GM18861 (cell line): Measurements from ENCODE around the gene CHST13.

ENCODE experiments used
- ATAC-seq: cut with Tn5 transposase; IDR thresholded peaks from one replicate; pipeline ENCODE4 v1.9.1; 2021; ENCODE audit not compliant: unreplicated experiment

Gene CHST13

DNA sequence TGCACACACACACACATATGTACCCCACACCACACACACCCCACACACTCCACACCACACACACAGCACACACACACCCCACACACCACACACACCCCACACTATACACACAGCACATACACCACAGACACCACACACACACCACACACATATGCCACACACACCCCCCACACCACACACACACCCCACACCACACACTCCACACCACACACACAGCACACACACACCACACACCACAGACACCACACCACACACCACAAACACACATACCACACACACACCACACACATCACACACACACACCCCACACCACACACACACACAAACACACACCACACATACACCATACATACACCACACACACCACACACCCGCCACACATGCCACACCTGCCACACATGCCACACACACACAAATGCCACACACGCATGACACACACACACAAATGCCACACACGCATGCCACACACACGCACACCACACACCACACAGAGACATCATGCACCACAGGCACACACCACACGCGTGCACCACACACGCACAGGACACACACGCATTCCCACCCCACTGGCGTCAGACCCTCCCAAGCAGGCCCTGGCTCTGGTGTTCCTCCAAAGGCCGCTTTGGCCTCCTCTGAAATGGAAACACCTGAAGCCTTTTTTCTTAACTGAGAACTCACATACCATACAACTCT is 15.7 kb downstream of the CHST13 start:
- ATAC-seq, result no peak

GRCh38 chr3:126540342-126540849 is 16.4 kb downstream of the CHST13 start:
- ATAC-seq, result no peak

- ATAC-seq, result no peak
Observed at GRCh38 chr3:126540951-126541627, 17.1 kb downstream of the CHST13 start.

DNA sequence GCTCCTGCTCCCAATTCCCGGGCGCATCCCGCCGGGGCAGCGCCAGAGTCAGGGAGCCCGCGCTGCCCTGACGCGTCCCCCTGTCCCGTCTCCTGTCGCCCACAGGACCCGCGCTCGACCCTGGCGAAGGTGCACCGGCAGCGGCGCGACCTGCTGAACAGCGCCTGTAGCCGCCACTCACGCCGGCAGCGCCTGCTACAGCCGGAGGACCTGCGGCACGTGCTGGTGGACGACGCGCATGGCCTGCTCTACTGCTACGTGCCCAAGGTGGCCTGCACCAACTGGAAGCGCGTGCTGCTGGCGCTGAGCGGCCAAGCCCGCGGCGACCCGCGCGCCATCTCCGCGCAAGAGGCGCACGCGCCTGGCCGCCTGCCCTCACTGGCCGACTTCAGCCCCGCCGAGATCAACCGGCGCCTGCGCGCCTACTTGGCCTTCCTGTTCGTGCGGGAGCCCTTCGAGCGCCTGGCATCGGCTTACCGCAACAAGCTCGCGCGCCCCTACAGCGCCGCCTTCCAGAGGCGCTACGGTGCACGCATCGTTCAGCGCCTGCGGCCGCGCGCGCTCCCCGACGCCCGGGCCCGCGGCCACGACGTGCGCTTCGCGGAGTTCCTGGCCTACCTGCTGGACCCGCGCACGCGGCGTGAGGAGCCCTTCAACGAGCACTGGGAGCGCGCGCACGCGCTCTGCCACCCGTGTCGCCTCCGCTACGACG is 17.8 kb downstream of the CHST13 start:
- no peak for ATAC-seq

- ATAC-seq, result no peak
Observed at GRCh38 chr3:126542340-126543241, 18.6 kb downstream of the CHST13 start.

DNA sequence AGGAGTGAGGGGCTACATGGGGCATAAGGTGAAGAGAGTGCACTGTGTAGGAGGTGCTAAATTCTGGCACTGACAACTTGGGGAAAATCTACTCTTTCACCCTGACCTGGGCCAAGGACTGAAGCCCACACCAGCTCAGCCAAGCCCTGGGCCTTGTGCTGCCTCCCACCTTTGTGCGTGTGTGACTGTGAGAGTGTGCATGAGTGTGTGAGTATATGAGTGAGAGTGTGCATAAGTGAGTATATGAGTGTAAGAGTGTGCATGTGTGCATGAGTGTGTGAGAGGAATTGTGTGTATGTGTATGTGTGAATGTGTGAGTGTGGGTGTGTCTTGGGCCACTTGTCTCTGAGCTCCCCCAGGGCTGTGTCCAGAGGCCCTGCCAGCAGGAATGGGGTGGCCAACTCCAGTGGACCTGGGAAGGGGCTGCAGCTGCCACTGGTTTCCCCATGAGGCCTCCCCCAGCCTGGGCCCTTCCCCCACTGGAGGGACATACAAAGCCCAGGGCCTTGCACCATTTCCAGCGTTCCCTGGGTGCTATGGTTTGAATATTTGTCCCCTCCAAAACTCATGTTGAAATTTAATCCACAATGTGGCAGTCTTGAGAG is 19.6 kb downstream of the CHST13 start:
- no peak for ATAC-seq

- no peak for ATAC-seq
Observed at GRCh38 chr3:126544596-126545281, 20.8 kb downstream of the CHST13 start.

GRCh38 chr3:126545544-126545943 is 21.6 kb downstream of the CHST13 start:
- no peak for ATAC-seq

DNA sequence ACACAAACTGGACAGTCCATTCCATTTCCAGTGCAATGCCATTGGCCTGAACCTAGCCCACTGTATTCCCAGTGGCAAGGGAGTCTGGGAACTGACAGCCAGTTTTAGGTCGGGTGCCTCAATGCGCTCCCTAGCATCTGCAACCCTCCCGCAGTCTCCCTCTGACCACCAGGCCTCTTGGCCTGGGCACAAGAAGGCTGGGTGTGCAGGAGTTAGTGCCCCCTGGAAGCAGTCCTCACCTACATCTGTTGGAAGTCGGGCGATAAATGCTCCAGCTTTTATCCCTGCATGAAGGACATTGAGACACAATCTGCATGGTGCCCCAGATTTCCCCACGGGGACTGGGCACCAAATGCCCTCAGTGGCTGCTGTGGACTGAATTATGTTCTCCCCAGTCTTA is 22.1 kb downstream of the CHST13 start:
- ATAC-seq, result no peak

DNA sequence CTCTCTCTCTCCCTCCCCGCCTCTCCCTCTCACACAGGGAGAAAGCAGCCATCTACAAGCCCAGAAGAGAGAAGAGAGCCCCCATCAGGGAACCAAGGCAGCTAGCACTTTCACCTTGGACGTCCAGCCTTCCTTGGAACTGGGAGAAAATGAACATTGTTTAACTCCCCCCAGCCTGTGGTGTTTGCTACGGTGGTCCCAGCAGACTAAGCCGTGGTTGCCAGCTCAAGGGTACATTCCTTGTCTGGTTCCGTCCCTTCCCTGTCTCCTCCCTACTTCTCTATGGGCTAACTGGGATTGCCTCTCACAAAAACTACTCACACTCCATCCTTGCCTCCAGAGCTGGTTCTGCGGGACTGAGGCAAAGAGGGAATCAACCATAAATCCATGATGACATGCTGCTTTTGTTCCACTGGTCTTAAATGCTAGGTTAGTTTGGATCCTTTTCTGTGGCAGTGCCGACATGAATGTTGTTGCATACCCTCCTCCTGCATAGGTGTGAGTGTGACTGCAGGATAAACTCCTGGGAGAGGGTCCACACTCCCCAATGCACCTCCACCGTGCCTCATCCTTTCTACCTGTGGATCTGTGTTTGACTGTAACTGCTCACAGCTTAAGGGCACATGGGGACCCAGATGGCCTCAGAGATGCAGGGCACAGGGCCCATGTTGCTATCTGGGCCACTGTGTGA is 22.7 kb downstream of the CHST13 start:
- ATAC-seq, result no peak

- no peak for ATAC-seq
Observed at GRCh38 chr3:126547721-126548120, 23.8 kb downstream of the CHST13 start.

GRCh38 chr3:126548556-126549466 is 24.9 kb downstream of the CHST13 start:
- ATAC-seq, result no peak

GRCh38 chr3:126549861-126550487 is 26.0 kb downstream of the CHST13 start:
- no peak for ATAC-seq

DNA sequence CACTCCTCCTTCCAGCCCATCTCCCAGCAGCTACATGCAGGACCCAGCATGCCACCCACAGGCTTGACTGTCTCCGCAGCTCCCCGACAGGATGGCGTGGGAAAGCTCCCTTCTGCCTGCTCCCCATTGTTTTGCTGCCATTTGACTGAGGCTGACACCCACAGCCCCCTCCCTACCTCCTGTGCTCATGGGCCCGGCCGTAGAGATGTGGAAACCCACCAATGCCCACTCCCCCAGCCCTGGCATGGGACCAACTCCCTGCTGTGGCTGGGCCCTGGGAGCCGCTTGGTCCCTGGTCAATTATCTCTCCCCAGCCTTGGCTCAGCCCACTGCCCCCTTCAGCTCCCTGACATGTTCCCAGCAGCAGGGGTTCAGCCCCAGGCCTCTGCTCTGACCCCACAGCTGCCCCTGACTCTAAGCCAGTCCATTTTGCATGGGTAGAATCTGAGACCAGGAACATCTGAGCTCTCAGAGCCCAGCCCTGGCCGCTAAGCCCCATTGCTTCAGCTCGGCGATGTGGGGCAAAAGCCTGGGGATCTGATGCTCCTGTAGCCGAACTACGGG is 26.6 kb downstream of the CHST13 start:
- ATAC-seq, result no peak

DNA sequence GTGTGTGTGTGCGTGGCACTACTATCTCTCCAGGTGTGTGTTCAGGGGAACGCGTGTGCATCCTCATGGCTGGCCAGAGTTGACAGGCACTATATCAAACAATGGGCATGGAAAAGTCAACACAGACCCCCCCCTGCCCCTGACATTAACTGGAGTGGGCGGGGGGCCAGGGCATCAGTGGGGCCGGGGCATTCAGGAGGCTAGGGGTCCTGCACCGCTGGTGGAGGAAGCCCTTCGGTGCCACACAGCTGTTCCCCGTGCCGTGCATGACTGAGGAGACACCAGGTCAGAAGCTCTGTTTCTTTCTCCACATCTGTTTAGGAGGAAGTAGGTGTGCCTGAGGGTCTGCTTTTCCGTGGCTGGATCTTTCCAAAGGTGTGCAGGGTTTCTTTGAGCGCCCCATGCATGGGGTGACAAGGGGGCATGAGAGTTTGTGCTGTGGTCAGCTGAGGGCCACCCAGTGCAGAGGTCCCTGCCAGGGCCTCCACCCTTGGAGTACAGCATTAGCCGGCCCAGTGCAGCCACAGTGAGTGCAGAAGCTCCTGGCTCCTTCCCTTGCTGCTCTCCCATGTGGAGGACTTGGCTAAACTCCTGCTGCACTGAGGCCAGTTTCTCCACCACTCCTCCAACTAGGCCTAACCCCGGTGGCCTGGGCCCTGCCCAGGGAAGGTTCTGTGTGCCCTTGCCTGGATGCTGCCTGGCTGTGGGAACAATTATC is 27.3 kb downstream of the CHST13 start:
- no peak for ATAC-seq

DNA sequence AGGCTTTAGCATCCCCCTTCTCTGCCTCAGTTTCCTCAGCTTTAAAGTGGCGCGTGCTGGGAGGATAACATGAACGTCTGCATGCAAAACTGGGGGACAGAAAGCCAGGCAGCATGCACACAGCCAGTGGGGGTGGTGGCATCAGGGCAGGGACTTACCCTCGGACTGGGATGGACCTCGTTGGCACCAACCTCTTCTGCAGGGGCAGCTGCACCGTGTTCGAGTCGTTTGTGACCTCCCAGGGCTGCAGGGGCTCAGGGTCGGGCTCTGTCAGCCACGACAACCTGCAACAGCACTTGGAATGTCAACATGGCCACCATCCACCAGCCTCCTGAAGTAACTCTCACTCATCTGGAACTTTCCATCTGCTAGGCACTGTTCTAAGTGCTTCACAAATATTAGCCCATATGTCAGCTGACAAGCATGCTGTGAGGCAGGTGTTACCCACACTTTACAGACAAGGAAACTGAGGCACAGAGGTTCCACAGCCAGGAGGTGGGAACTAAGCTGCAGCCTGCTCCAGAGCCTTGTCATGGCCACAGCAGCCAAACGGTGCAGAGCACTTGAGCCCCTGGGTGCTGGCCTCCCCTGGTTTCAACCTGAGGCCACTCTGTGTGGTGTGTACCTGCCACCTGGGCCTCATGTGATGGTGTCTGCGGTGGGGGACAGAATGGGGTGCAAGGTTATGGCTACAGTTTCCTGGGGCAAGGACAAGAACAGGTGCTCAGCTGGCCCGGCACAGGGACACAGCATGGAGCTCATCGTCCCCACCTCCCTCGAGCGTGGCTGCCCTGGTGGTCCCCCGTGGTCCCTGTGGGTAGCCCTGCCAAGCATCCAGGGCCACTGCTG is 28.1 kb downstream of the CHST13 start:
- ATAC-seq, result no peak
